ENCODE data around the gene CMAS. TPM values are rescaled to one million over a fixed set of nuclear protein-coding genes. Genes with fewer than 3 reads are reported as not detected.
"Not testable (repeated sequence)": the region's sequence is repeated elsewhere in the genome, so short reads cannot be mapped to it uniquely, and the experiment has no call there.

The CMAS gene
- total RNA-seq, 1 experiment from 2014 or later, result 69.0 TPM

DNA sequence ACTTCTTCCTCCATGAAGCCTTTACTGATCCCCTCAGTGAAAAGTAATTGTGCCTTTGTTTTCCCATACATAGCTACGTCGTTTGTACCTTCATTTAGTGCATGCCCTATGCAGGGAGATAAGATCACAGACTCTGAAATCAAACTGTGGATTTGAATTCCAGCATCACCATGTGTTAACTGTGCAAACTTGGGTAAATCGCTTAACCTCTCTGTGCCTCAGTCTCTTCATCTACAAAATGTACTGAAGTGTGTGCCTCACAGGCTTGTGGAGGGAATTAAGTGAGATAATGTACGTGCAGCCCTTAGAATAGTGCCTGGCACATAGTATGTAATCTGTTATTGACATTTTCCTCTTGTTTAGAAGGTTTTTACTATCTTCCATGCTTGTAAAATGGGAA is 4.1 kb downstream of the CMAS start (continued):
- TF ChIP-seq, protein P1, sequence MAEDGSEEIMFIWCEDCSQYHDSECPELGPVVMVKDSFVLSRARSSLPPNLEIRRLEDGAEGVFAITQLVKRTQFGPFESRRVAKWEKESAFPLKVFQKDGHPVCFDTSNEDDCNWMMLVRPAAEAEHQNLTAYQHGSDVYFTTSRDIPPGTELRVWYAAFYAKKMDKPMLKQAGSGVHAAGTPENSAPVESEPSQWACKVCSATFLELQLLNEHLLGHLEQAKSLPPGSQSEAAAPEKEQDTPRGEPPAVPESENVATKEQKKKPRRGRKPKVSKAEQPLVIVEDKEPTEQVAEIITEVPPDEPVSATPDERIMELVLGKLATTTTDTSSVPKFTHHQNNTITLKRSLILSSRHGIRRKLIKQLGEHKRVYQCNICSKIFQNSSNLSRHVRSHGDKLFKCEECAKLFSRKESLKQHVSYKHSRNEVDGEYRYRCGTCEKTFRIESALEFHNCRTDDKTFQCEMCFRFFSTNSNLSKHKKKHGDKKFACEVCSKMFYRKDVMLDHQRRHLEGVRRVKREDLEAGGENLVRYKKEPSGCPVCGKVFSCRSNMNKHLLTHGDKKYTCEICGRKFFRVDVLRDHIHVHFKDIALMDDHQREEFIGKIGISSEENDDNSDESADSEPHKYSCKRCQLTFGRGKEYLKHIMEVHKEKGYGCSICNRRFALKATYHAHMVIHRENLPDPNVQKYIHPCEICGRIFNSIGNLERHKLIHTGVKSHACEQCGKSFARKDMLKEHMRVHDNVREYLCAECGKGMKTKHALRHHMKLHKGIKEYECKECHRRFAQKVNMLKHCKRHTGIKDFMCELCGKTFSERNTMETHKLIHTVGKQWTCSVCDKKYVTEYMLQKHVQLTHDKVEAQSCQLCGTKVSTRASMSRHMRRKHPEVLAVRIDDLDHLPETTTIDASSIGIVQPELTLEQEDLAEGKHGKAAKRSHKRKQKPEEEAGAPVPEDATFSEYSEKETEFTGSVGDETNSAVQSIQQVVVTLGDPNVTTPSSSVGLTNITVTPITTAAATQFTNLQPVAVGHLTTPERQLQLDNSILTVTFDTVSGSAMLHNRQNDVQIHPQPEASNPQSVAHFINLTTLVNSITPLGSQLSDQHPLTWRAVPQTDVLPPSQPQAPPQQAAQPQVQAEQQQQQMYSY (CRISPR knock-in tag; IDR thresholded peaks at IDR 0.05), result no peak
- TF ChIP-seq CREB1 (CRISPR knock-in tag; IDR thresholded peaks at IDR 0.05), result no peak
- TF ChIP-seq E2F1 (CRISPR knock-in tag; IDR thresholded peaks at IDR 0.05), result no peak
- TF ChIP-seq TEAD1 (CRISPR knock-in tag; IDR thresholded peaks at IDR 0.05), result no peak
- TF ChIP-seq, protein P2, sequence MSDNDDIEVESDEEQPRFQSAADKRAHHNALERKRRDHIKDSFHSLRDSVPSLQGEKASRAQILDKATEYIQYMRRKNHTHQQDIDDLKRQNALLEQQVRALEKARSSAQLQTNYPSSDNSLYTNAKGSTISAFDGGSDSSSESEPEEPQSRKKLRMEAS (CRISPR knock-in tag; IDR thresholded peaks at IDR 0.05), result no peak
- no peak for TF ChIP-seq ZNF219 (CRISPR knock-in tag; IDR thresholded peaks at IDR 0.05; ENCODE audit: borderline replicate concordance)

GRCh38 chr12:22051114-22051698 is 5.2 kb downstream of the CMAS start:
- CTCF ChIA-PET, result interaction anchor here (1.2 kb wide), 1 partner anchor 353 kb away, joined by 5 read pairs; no protein-coding TSS in a partner anchor
- DNase-seq (ENCODE audit: low spot score), result no peak
- Mint-ChIP-seq H3K9me3 (no peaks in the 10 kb centered on the region), H3K36me3 (peaks cover 18% of the 10 kb centered on the region), H3K27ac (no peak overlapping the region), H3K4me1 (peaks cover 49% of the 10 kb centered on the region), H3K4me3 (no peak overlapping the region), H3K27me3 (ENCODE audit: low read depth) (no peaks in the 10 kb centered on the region)
- TF ChIP-seq FOXP4 (CRISPR knock-in tag; IDR thresholded peaks at IDR 0.05) (no peak), ERG (CRISPR knock-in tag; IDR thresholded peaks at IDR 0.05) (no peak), FOXP1 (CRISPR knock-in tag; IDR thresholded peaks at IDR 0.05; ENCODE audit: borderline replicate concordance) (no peak), CREM (CRISPR knock-in tag; IDR thresholded peaks at IDR 0.05) (no peak), NR3C1 (CRISPR knock-in tag; conservative IDR thresholded peaks at IDR 0.05; ENCODE audit: low read depth) (no peak), MYBL2 (CRISPR knock-in tag; IDR thresholded peaks at IDR 0.05) (no peak), ZNF138 (CRISPR knock-in tag; conservative IDR thresholded peaks at IDR 0.05) (no peak), SMAD3 (CRISPR knock-in tag; IDR thresholded peaks at IDR 0.05; ENCODE audit: borderline replicate concordance) (no peak)
- no peak for ATAC-seq
- POLR2A ChIA-PET, result interaction anchor here (0.6 kb wide), 1 partner anchor 325 kb away, joined by 3 read pairs; no protein-coding TSS in a partner anchor

- Mint-ChIP-seq H3K36me3 (peaks cover 27% of the 10 kb centered on the region), H3K4me1 (peaks cover 37% of the 10 kb centered on the region)
- POLR2A ChIA-PET; DNase-seq (ENCODE audit: low spot score); CTCF ChIA-PET; H3K4me3 Mint-ChIP-seq; ATAC-seq; H3K27ac Mint-ChIP-seq; H3K27me3 Mint-ChIP-seq (ENCODE audit: low read depth); H3K9me3 Mint-ChIP-seq: not testable (repeated sequence)
These were observed 7.0 kb downstream of the CMAS start for GRCh38 chr12:22052994-22053393.

All from WTC11 (cell line).